H1 (cell line): ENCODE measurements around the gene LDLR. TPM values are rescaled to one million over a fixed set of nuclear protein-coding genes. Genes with fewer than 3 reads are reported as not detected.
"Not testable (repeated sequence)": the region's sequence is repeated elsewhere in the genome, so short reads cannot be mapped to it uniquely, and the experiment has no call there.

Experiments
- CTCF ChIA-PET: fragments of 300-600 bp; sonication (Branson Sonifier 250); formaldehyde crosslinking; loops from one replicate; lab custom pipeline; 2021; ENCODE audit not compliant: partially characterized antibody; lab: Charles Lee
- POLR2A ChIA-PET: fragments of 300-600 bp; sonication (Branson Sonifier 250); formaldehyde crosslinking; loops from one replicate; lab custom pipeline; 2021; ENCODE audit warnings: inconsistent platforms; ENCODE audit not compliant: partially characterized antibody; lab: Charles Lee
- DNase-seq, 2 experiments: peaks; one replicate each; pipeline versions ENCODE4 v3.0.0 to v3.0.0-alpha.2; 2010 to 2022; ENCODE audit warnings: low spot score in 2 of 2, low read depth in 1 of 2, mixed read lengths in 1 of 2
- FAIRE-seq: peaks from 2 replicates; lab custom pipeline; 2011; peaks lifted over from hg19 to GRCh38; lab: Jason Lieb, UNC
- H2AFZ ChIP-seq: 2 replicates; pipeline ENCODE4 v1.8.1; 2012; ENCODE audit warnings: low read length, inconsistent platforms
- H2AK5ac ChIP-seq: 2 replicates; pipeline ENCODE4 v1.6.1; 2013; ENCODE audit warnings: low read depth, low read length
- H2BK120ac ChIP-seq: replicated peaks from 2 replicates; pipeline ENCODE3; 2013; ENCODE audit warnings: low read depth, low read length, inconsistent platforms
- H2BK12ac ChIP-seq: 2 replicates; pipeline ENCODE4 v1.6.1; 2013; ENCODE audit warnings: low read depth, low read length
- H2BK15ac ChIP-seq: 2 replicates; pipeline ENCODE4 v1.6.1; 2013; ENCODE audit warnings: low read length
- H2BK20ac ChIP-seq: 2 replicates; pipeline ENCODE4 v1.6.1; 2013; ENCODE audit warnings: low read length
- H2BK5ac ChIP-seq: 2 replicates; pipeline ENCODE4 v1.6.1; 2013; ENCODE audit warnings: low read depth, low read length
- H3K14ac ChIP-seq: 2 replicates; pipeline ENCODE4 v1.6.1; 2013; ENCODE audit warnings: inconsistent platforms; ENCODE audit not compliant: insufficient read length
- H3K18ac ChIP-seq: 2 replicates; pipeline ENCODE4 v1.6.1; 2013; ENCODE audit warnings: low read length; ENCODE audit errors: extremely low read depth
- H3K23ac ChIP-seq: 2 replicates; pipeline ENCODE4 v1.6.1; 2013; ENCODE audit warnings: inconsistent platforms; ENCODE audit not compliant: insufficient read length
- H3K23me2 ChIP-seq: 2 replicates; pipeline ENCODE4 v1.6.1; 2013; ENCODE audit warnings: low read depth, low read length
- H3K27ac ChIP-seq: 2 replicates; pipeline ENCODE4 v1.6.1; 2011; ENCODE audit warnings: low read depth, low read length, inconsistent platforms
- H3K27me3 ChIP-seq, 4 experiments: replicated peaks in 1 of 4; 1 replicate in 1 of 4; 2 replicates in 3 of 4; pipeline versions ENCODE4 v1.6.1 to v1.8.1; 2011 to 2013; ENCODE audit warnings: low read length in 3 of 4, mild to moderate bottlenecking in 3 of 4, inconsistent platforms in 2 of 4, mixed read lengths in 2 of 4, moderate library complexity in 1 of 4; ENCODE audit not compliant: control insufficient read depth in 3 of 4, insufficient read depth in 3 of 4; ENCODE audit errors: extremely low read depth in 1 of 4
- H3K36me3 ChIP-seq, 4 experiments: 2 replicates each; pipeline versions ENCODE4 v1.6.1 to v1.8.1; 2011 to 2013; ENCODE audit warnings: mild to moderate bottlenecking in 4 of 4, low read length in 3 of 4, moderate library complexity in 2 of 4, control low read depth in 1 of 4, inconsistent platforms in 1 of 4; ENCODE audit not compliant: insufficient read depth in 4 of 4, control insufficient read depth in 2 of 4
- H3K4ac ChIP-seq: replicated peaks from 2 replicates; pipeline ENCODE3; 2013; ENCODE audit warnings: low read length, low read depth, mixed read lengths, inconsistent platforms; ENCODE audit not compliant: insufficient read length
- H3K4me1 ChIP-seq, 4 experiments: replicated peaks in 1 of 4; 1 replicate in 1 of 4; 2 replicates in 3 of 4; pipeline versions ENCODE4 v1.6.1 to v1.8.1; 2011 to 2013; ENCODE audit warnings: low read length in 3 of 4, inconsistent platforms in 2 of 4, mixed read lengths in 1 of 4; ENCODE audit not compliant: insufficient read depth in 4 of 4, control insufficient read depth in 3 of 4
- H3K4me2 ChIP-seq, 2 experiments: 2 replicates each; pipeline versions ENCODE4 v1.6.1 to v1.8.1; 2011 to 2013; ENCODE audit warnings: low read depth in 2 of 2, low read length in 2 of 2, control low read depth in 1 of 2, inconsistent platforms in 1 of 2, mild to moderate bottlenecking in 1 of 2; ENCODE audit not compliant: insufficient read depth in 1 of 2
- H3K4me3 ChIP-seq, 4 experiments: fragments of 200-600, 300-600 bp in 1 of 4; sonication (generic), shearing (Covaris generic), sonication (Bioruptor Twin) in 1 of 4; 2 replicates each; pipeline versions ENCODE4 v1.5.1 to v1.8.1; 2011 to 2016; ENCODE audit warnings: low read length in 4 of 4, low read depth in 3 of 4, control low read depth in 2 of 4, inconsistent platforms in 2 of 4, mild to moderate bottlenecking in 2 of 4, mixed read lengths in 1 of 4, moderate library complexity in 1 of 4; ENCODE audit not compliant: insufficient read depth in 2 of 4; ENCODE audit errors: extremely low read depth in 1 of 4
- H3K56ac ChIP-seq: replicated peaks from 2 replicates; pipeline ENCODE3; 2013; ENCODE audit warnings: low read depth, mild to moderate bottlenecking, mixed read lengths, low read length, inconsistent platforms; ENCODE audit not compliant: insufficient read length
- H3K79me1 ChIP-seq: 2 replicates; pipeline ENCODE4 v1.6.1; 2013; ENCODE audit warnings: low read depth, low read length, control low read depth
- H3K79me2 ChIP-seq, 2 experiments: 2 replicates each; pipeline versions ENCODE4 v1.6.1 to v1.8.1; 2012 to 2013; ENCODE audit warnings: low read length in 2 of 2, mild to moderate bottlenecking in 2 of 2, inconsistent platforms in 1 of 2; ENCODE audit not compliant: insufficient read depth in 2 of 2, control insufficient read depth in 1 of 2
- H3K9ac ChIP-seq, 4 experiments: replicated peaks in 1 of 4; 1 replicate in 1 of 4; 2 replicates in 3 of 4; pipeline versions ENCODE4 v1.6.1 to v1.8.1; 2011 to 2013; ENCODE audit warnings: low read depth in 3 of 4, low read length in 3 of 4, control low read depth in 2 of 4, mild to moderate bottlenecking in 2 of 4, moderate library complexity in 2 of 4, inconsistent platforms in 1 of 4; ENCODE audit errors: extremely low read depth in 1 of 4
- H3K9me3 ChIP-seq, 2 experiments: 2 replicates each; pipeline versions ENCODE4 v1.6.1 to v1.8.1; 2012 to 2013; ENCODE audit warnings: mild to moderate bottlenecking in 2 of 2, moderate library complexity in 2 of 2, control low read depth in 1 of 2, inconsistent platforms in 1 of 2, low read depth in 1 of 2, low read length in 1 of 2, mixed read lengths in 1 of 2; ENCODE audit not compliant: insufficient read depth in 2 of 2
- H4K20me1 ChIP-seq, 2 experiments: replicated peaks in 1 of 2; 2 replicates each; pipeline versions ENCODE3 to v1.8.1; 2011 to 2013; ENCODE audit warnings: inconsistent platforms in 2 of 2, low read length in 2 of 2, mild to moderate bottlenecking in 1 of 2; ENCODE audit not compliant: insufficient read depth in 2 of 2, control insufficient read depth in 1 of 2
- H4K5ac ChIP-seq: 2 replicates; pipeline ENCODE4 v1.6.1; 2013; ENCODE audit warnings: low read length, low read depth, mixed read lengths, inconsistent platforms; ENCODE audit not compliant: insufficient read length
- H4K8ac ChIP-seq: 2 replicates; pipeline ENCODE4 v1.8.0; 2013; ENCODE audit warnings: mild to moderate bottlenecking, moderate library complexity, low read length, inconsistent platforms; ENCODE audit not compliant: insufficient read depth; ENCODE audit errors: extremely low read depth
- H4K91ac ChIP-seq: replicated peaks from 2 replicates; pipeline ENCODE3; 2013; ENCODE audit warnings: low read length, mixed read lengths, inconsistent platforms; ENCODE audit not compliant: insufficient read length
- CTCF ChIP-seq, 3 experiments: IDR thresholded peaks; 1 replicate in 2 of 3; 2 replicates in 1 of 3; pipeline versions ENCODE4 v1.5.1 to v1.6.1; 2011; ENCODE audit warnings: low read length in 3 of 3, mild to moderate bottlenecking in 3 of 3, inconsistent platforms in 2 of 3, low read depth in 1 of 3, moderate library complexity in 1 of 3; ENCODE audit not compliant: insufficient read depth in 1 of 3; ENCODE audit errors: control extremely low read depth in 1 of 3
- GTF2F1 ChIP-seq: IDR thresholded peaks from 2 replicates; pipeline ENCODE4 v1.6.1; 2012; ENCODE audit warnings: low read depth, low read length, improper control_type of control experiment, borderline replicate concordance
- PHF8 ChIP-seq: fragments of 200-600 bp; sonication (generic); conservative IDR thresholded peaks from 2 replicates; pipeline ENCODE4 v1.7.1; 2012; ENCODE audit warnings: low read depth, mild to moderate bottlenecking, inconsistent platforms, low read length, moderate library complexity
- WGBS, 2 experiments: shearing (Covaris generic) in 1 of 2; methylation state at CpG; one replicate each; pipeline versions ENCODE4 v1.1.6 to v1.1.7; 2013 to 2015; ENCODE audit warnings: low lambda C conversion rate in 2 of 2, mixed read lengths in 2 of 2, inconsistent platforms in 1 of 2, low coverage in 1 of 2, missing lambda C conversion rate in 1 of 2; ENCODE audit not compliant: insufficient replicate concordance in 2 of 2, insufficient coverage in 1 of 2, insufficient read length in 1 of 2; ENCODE audit errors: extremely low coverage in 1 of 2, missing lambda C conversion rate in 1 of 2; 5-methylcytosine and 5-hydroxymethylcytosine counted together
- polyA plus RNA-seq, 7 experiments: library from polyadenylated mRNA; depleted of rRNA in 3 of 7; stranded (reverse) in 5 of 7; unstranded in 2 of 7; fragments of >200 nt in 5 of 7; fragments of 200-250 nt in 2 of 7; gene quantifications; 1 replicate in 5 of 7; 2 replicates in 1 of 7; 4 replicates in 1 of 7; pipeline versions ENCODE4 v1.2.1 to v1.2.3, GENCODE V29; 2011 to 2013; ENCODE audit warnings: missing spikeins in 2 of 7, mixed read lengths in 2 of 7
- total RNA-seq: library from RNA; stranded (reverse); fragmentation: NEBNext Ultra II Directional; extraction: Animal tissue kit (Norgen Biotek cat#: 25700); gene quantifications from 2 replicates; pipeline ENCODE4 v1.2.1, GENCODE V29; 2021

LDLR gene
- total and polyA plus RNA-seq, 2 of the 8 experiments (the other 6 are each of a cell fraction or from before 2014, with no cell fraction given) = 70.1 to 118 TPM

- TF ChIP-seq CTCF (IDR thresholded peaks at IDR 0.05; ENCODE audit: control extremely low read depth in 1 of 3, insufficient read depth in 1 of 3, low read depth in 1 of 3, low read length in 3 of 3) (no peak), PHF8 (no peak), GTF2F1 (no peak)
Observed at GRCh38 chr19:11123114-11123513, 33.9 kb downstream of the LDLR start (continued).

GRCh38 chr19:11124157-11124556 lies 34.9 kb downstream of the LDLR start:
- H3K27ac ChIP-seq, H2AK5ac ChIP-seq, H4K20me1 ChIP-seq, H3K56ac ChIP-seq, H3K4me3 ChIP-seq, POLR2A ChIA-PET, H3K23ac ChIP-seq, H4K8ac ChIP-seq, H3K9ac ChIP-seq, H4K91ac ChIP-seq, H2AFZ ChIP-seq, H3K4me1 ChIP-seq, H3K79me2 ChIP-seq, H3K23me2 ChIP-seq, FAIRE-seq, H3K18ac ChIP-seq, H2BK15ac ChIP-seq, H2BK120ac ChIP-seq, H3K14ac ChIP-seq, DNase-seq, H3K4ac ChIP-seq, H2BK5ac ChIP-seq, H3K79me1 ChIP-seq, H3K9me3 ChIP-seq, H3K4me2 ChIP-seq, H2BK20ac ChIP-seq, H3K27me3 ChIP-seq, H4K5ac ChIP-seq, H2BK12ac ChIP-seq: not testable (repeated sequence)
- 100% methylated on average over 4 of the region's 4 CpGs; no CpG with 5 or more reads in 1 of the 2 experiments for WGBS, 2 experiments
- CTCF ChIA-PET = interaction anchor here (0.9 to 3.1 kb wide), 3 partner anchors 8 to 40 kb away, joined by 3 to 15 read pairs (median 4); no protein-coding TSS in a partner anchor
- H3K36me3 ChIP-seq = peaks cover 38 to 90% (median 69%) of the 10 kb centered on the region in 4 experiments
